NT2/D1 (cell line): Measurements from ENCODE around the gene DSCAML1.

ENCODE experiments used
- DNase-seq: peaks from one replicate; pipeline ENCODE4 v3.0.0-alpha.2; 2011; ENCODE audit warnings: low read depth, low spot score
- H3K27me3 ChIP-seq: 2 replicates; pipeline ENCODE4 v1.6.0; 2011; ENCODE audit warnings: mild to moderate bottlenecking; ENCODE audit not compliant: insufficient read length, insufficient read depth
- H3K36me3 ChIP-seq: 2 replicates; pipeline ENCODE4 v1.6.1; 2011; ENCODE audit warnings: mild to moderate bottlenecking, low read length, mixed read lengths; ENCODE audit not compliant: insufficient read depth, insufficient read length
- H3K4me1 ChIP-seq: 2 replicates; pipeline ENCODE4 v1.5.1; 2011; ENCODE audit not compliant: insufficient read depth, insufficient read length
- H3K4me3 ChIP-seq: 2 replicates; pipeline ENCODE4 v1.5.1; 2011; ENCODE audit warnings: low read depth; ENCODE audit not compliant: insufficient read length
- H3K9ac ChIP-seq: 2 replicates; pipeline ENCODE4 v1.6.0; 2011; ENCODE audit warnings: low read depth; ENCODE audit not compliant: insufficient read length
- H3K9me3 ChIP-seq: 2 replicates; pipeline ENCODE4 v1.5.1; 2011; ENCODE audit warnings: mild to moderate bottlenecking, low read length; ENCODE audit not compliant: insufficient read depth
- SUZ12 ChIP-seq: IDR thresholded peaks from 2 replicates; pipeline ENCODE4 v1.6.1; 2011; ENCODE audit not compliant: insufficient read length, insufficient read depth; ENCODE audit errors: extremely low read depth
- YY1 ChIP-seq: IDR thresholded peaks from 2 replicates; pipeline ENCODE4 v1.6.1; 2011; ENCODE audit not compliant: insufficient read length, insufficient read depth
- ZNF274 ChIP-seq: IDR thresholded peaks from 2 replicates; pipeline ENCODE4 v1.6.1; 2011; ENCODE audit warnings: mild to moderate bottlenecking, low read depth, low read length

Gene DSCAML1

DNA sequence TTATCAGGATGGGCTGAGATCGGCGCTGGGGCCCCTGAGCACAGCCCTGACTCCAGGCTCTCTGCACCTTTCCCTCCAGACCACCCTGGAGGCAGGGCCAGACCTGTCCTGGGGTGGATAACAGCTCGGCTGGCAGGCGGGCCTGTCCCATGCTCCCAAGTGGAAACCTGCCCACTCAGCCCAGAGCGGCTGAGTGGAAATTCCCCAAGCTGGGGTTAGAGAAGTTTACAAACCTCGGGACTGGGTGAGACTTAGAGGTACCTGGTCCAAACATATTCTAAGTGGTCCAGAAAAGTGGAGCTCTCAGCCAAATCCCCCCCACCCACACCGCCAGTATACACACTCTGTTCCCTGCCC, 32.3 kb upstream of the DSCAML1 start:
- Histone ChIP-seq H3K9me3 (no peaks in the 10 kb centered on the region), H3K36me3 (no peaks in the 10 kb centered on the region), H3K4me1 (peaks cover 14% of the 10 kb centered on the region), H3K27me3 (no peaks in the 10 kb centered on the region), H3K4me3 (no peak overlapping the region), H3K9ac (no peak overlapping the region)
- no peak for TF ChIP-seq ZNF274
- TF ChIP-seq YY1 = no peak
- TF ChIP-seq SUZ12 = no peak
- no peak for DNase-seq

DNA sequence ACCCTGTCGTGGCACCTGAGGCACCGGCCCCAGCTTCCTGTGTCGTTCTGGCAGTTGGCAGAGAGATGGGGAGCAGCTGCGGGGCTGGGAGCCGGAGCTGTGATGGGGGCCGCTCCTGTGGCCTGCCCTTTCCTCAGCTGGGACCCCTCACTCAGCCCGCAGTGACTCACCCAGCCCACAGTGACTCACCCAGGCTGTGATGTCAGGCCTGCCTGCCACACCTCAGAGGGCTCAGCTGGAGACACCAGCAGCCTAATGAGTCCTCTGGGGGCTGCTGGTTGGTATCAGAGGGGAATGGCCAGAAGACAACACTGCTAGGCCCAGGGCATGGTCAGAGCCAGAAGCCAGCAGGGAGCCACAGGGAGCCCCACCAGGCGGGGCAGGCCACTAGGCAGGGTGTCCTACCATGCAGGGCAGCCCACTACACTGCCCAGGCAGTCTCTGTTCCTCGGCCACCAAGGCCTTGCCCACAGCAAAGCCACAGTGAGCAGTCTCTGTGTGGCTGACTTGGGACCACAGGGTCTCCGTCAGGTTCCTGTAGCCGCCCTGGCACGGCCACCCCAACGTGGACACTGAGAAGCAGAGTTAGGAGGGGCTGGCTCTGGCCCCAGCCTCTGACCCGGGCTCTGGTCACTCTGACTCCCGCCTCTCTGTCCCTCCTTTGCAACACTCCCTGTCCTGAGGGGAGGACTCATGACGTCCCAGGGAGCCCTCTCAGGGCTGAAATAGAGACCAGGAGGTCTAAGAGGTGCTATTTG, 31.8 kb upstream of the DSCAML1 start:
- H3K9ac ChIP-seq = no peak overlapping the region
- no peaks in the 10 kb centered on the region for H3K27me3 ChIP-seq
- no peak for TF ChIP-seq ZNF274
- TF ChIP-seq YY1 = no peak
- TF ChIP-seq SUZ12 = no peak
- no peaks in the 10 kb centered on the region for H3K9me3 ChIP-seq
- DNase-seq = no peak
- no peak overlapping the region for H3K4me3 ChIP-seq
- H3K36me3 ChIP-seq = no peaks in the 10 kb centered on the region
- peaks cover 17% of the 10 kb centered on the region for H3K4me1 ChIP-seq

DNA sequence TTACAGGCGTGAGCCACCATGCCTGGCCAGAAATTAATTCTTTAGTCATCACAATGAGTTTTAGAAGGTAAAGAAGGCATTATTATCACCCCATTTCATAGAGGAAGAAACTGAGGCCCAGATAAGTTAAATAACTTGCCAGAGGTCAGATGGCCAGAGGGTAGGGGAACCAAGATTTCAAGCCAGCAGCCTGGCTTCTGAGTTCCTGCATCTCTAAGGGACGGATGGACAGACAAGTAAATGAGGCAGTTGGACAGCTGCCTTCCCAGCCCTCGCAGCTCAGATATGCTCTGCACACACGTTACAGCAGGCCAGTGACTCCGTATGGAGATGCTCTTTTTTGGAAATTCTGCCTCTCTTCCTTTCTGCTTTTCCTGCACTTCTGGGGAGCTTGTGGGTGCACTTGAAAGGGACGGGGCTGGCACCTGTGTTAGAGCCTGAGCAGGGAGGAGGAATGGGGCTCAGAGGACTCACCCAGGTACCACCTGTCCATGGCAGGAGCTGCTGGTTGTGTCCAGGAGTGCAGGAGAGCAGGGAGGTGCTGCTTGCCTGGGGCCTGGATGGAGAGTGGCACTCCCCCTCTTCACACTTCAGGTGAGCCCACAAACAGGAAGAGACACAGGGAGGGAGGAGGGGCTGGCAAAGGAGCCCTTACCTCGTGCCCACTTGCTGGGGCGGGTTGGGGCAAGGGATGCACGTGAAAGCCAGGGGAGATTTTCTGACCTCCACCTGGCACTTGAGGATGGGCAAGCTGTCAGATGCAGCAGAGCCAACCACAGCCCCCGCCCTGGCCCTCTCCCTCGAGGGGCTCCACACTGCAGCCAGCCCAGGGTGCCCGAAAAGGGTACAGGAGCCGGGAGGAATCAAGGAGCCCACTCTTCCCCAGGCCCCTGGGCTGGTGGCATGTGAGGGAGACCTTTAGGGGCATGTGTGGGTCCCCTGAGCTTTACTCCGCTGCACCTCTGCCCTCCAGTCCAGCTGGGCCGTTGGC, 30.8 kb upstream of the DSCAML1 start:
- Histone ChIP-seq H3K4me1 (peaks cover 20% of the 10 kb centered on the region), H3K36me3 (no peaks in the 10 kb centered on the region)
- no peak for TF ChIP-seq SUZ12
- TF ChIP-seq ZNF274 = no peak
- no peak for TF ChIP-seq YY1

DNA sequence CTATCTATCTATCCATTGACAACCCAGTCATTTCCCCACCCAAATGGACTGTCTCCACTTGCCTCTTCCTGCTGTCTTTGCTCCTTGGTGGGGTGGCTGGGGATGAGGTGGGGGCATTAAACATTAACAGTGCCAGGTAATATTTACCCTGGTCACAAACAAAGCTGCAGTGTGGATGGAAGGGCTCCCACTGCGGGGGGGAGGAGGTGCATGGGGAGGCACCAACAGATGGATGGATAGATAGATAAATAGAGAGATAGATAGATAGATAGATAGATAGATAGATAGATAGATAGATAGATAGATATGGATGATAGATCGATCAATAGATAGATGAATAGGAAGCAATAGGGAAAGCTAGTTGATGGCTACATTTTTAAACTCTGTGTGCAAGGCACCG, 29.8 kb upstream of the DSCAML1 start:
- H3K4me1 ChIP-seq = peaks cover 26% of the 10 kb centered on the region
- no peak for DNase-seq
- no peaks in the 10 kb centered on the region for H3K9me3 ChIP-seq
- no peaks in the 10 kb centered on the region for H3K27me3 ChIP-seq
- no peaks in the 10 kb centered on the region for H3K36me3 ChIP-seq
- TF ChIP-seq YY1 (no peak), SUZ12 (no peak), ZNF274 (no peak)
- no peak overlapping the region for H3K9ac ChIP-seq
- H3K4me3 ChIP-seq = no peak overlapping the region

More for the DNA sequence above, 30.8 kb upstream of the DSCAML1 start:
- Histone ChIP-seq H3K9me3 (no peaks in the 10 kb centered on the region), H3K27me3 (no peaks in the 10 kb centered on the region), H3K9ac (no peak overlapping the region), H3K4me3 (no peak overlapping the region)
- DNase-seq = no peak

DNA sequence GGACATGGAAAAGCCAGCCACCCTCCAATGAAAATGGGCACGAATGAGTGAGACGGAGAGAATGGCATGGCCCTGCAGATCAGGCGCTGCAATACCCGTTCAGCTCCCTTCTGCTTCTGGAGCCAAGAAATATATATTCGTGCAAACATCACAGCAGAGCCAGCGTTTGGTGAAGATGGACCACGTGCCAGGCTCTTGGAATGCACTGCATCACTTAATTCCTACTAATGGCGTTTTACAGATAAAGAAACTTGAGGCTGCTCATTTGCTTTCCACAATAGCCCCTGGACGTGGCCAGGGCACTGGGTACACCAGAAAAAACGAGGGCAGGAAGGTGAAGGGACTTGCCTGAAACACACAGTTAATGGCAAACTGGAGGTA, 29.2 kb upstream of the DSCAML1 start:
- no peak for DNase-seq
- peaks cover 26% of the 10 kb centered on the region for H3K4me1 ChIP-seq
- H3K27me3 ChIP-seq = no peaks in the 10 kb centered on the region
- H3K4me3 ChIP-seq = no peak overlapping the region
- H3K9me3 ChIP-seq = no peaks in the 10 kb centered on the region
- TF ChIP-seq SUZ12 (no peak), ZNF274 (no peak), YY1 (no peak)
- H3K36me3 ChIP-seq = no peaks in the 10 kb centered on the region
- H3K9ac ChIP-seq = no peak overlapping the region

DNA sequence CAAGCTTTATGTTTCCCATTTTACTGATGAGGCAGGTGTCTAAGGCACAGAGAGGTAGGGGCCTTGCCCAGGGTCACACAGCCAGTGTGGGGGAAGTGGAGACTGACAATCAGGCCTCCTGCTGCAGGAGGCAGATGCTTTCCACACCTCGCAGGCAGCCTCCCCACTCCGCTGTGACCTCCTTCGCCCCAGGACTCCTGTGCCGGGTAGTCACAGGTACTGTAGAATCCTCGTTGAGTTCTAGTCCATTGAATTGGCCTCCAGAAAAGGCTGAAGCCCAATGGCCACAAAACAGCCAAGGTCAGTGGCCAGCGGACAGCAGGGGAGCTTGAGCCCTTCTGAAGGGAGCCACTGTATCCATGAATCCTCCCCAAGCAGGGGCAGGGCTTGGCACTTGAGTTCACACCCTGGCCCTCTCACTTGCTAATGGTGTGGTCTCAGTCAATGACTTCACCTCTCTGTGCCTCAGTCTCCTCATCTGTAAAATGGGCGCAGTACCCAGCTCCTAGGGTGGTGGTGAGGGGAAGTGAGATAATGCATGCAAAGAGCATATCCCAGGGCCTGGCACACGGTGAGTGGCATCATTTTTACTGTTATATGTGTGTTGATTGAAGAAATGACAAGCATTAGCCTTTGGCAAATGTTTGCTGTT, 28.6 kb upstream of the DSCAML1 start:
- H3K9ac ChIP-seq = no peak overlapping the region
- no peaks in the 10 kb centered on the region for H3K27me3 ChIP-seq
- no peak for DNase-seq
- TF ChIP-seq ZNF274 (no peak), YY1 (no peak), SUZ12 (no peak)
- peaks cover 26% of the 10 kb centered on the region for H3K4me1 ChIP-seq
- no peak overlapping the region for H3K4me3 ChIP-seq
- H3K36me3 ChIP-seq = no peaks in the 10 kb centered on the region
- H3K9me3 ChIP-seq = no peaks in the 10 kb centered on the region
